Measurements from ENCODE around the gene CCDC73.
"Not testable (repeated sequence)": the region's sequence is repeated elsewhere in the genome, so short reads cannot be mapped to it uniquely, and the experiment has no call there.

Gene CCDC73

GRCh38 chr11:32602657-32603415 lies 191.6 kb downstream of the CCDC73 start:
- DNase-seq, result no peak
- no peaks in the 10 kb centered on the region for H3K27me3 Mint-ChIP-seq
- H3K9me3 Mint-ChIP-seq, result peaks cover 6% of the 10 kb centered on the region in 2 donors
- H3K4me1 Mint-ChIP-seq, result peaks cover 1% of the 10 kb centered on the region
- no peak for ATAC-seq
- H3K27ac Mint-ChIP-seq, result peak overlapping the region in 1 of 2 donors; percentile 23
- no peak overlapping the region for H3K4me3 Mint-ChIP-seq

GRCh38 chr11:32597921-32598320 lies 196.5 kb downstream of the CCDC73 start:
- no peaks in the 10 kb centered on the region for H3K27me3 Mint-ChIP-seq
- peaks cover 45% of the 10 kb centered on the region for H3K4me1 Mint-ChIP-seq
- no peak for DNase-seq
- H3K27ac Mint-ChIP-seq, result peak overlapping the region in 1 of 2 donors; percentile 48
- no peak overlapping the region for H3K4me3 Mint-ChIP-seq
- no peaks in the 10 kb centered on the region for H3K9me3 Mint-ChIP-seq
- no peak for ATAC-seq

GRCh38 chr11:32596114-32596513 lies 198.3 kb downstream of the CCDC73 start:
- H3K27me3 Mint-ChIP-seq, H3K4me3 Mint-ChIP-seq, H3K9me3 Mint-ChIP-seq: not testable (repeated sequence)
- ATAC-seq (peak; percentile 54), DNase-seq (peak in 1 of 2 donors; percentile 31)
- Mint-ChIP-seq H3K27ac (peak overlapping the region; percentile 25 to 81), H3K4me1 (peaks cover 56% of the 10 kb centered on the region)

GRCh38 chr11:32594272-32594671 lies 200.2 kb downstream of the CCDC73 start:
- Mint-ChIP-seq H3K4me1 (peaks cover 56% of the 10 kb centered on the region), H3K9me3 (no peaks in the 10 kb centered on the region), H3K27me3 (no peaks in the 10 kb centered on the region), H3K27ac (peak overlapping the region in 1 of 2 donors; percentile 3), H3K4me3 (no peak overlapping the region)
- ATAC-seq (no peak), DNase-seq (no peak)

- Mint-ChIP-seq H3K4me3 (peak overlapping the region; percentile 92 to 98), H3K27me3 (no peaks in the 10 kb centered on the region), H3K27ac (peak overlapping the region in 1 of 2 donors; percentile 3), H3K4me1 (peaks cover 39% of the 10 kb centered on the region), H3K9me3 (no peaks in the 10 kb centered on the region)
- DNase-seq, result no peak
- no peak for ATAC-seq
Observed at GRCh38 chr11:32586576-32587190, 207.8 kb downstream of the CCDC73 start.

- no peak for ATAC-seq
- Mint-ChIP-seq H3K27ac (peak overlapping the region; percentile 98 to 99), H3K4me3 (peak overlapping the region; percentile 92 to 98), H3K27me3 (no peaks in the 10 kb centered on the region), H3K9me3 (no peaks in the 10 kb centered on the region), H3K4me1 (peaks cover 39% of the 10 kb centered on the region)
- DNase-seq, result no peak
Observed at GRCh38 chr11:32584921-32585320, 209.5 kb downstream of the CCDC73 start.

GRCh38 chr11:32583459-32584271 lies 210.8 kb downstream of the CCDC73 start, which contains the start of gene EIF3M:
Gene EIF3M (plus strand): TSS chr11:32583831. CDS start chr11:32583888, 57 bp downstream.
- Mint-ChIP-seq H3K9me3 (no peaks in the 10 kb centered on the region), H3K27me3 (no peaks in the 10 kb centered on the region), H3K4me3 (peak within 1 kb of the TSS; percentile 92 to 98), H3K4me1 (peaks cover 37% of the 10 kb centered on the region), H3K27ac (peak within 1 kb of the TSS; percentile 98 to 99)
- DNase-seq (peak; percentile 94 to 97), ATAC-seq (peak; percentile 99)

GRCh38 chr11:32581556-32581955 lies 212.9 kb downstream of the CCDC73 start:
- DNase-seq, result no peak
- H3K4me1 Mint-ChIP-seq, result peaks cover 27% of the 10 kb centered on the region
- no peak for ATAC-seq
- no peak overlapping the region for H3K27ac Mint-ChIP-seq
- H3K27me3 Mint-ChIP-seq, result no peaks in the 10 kb centered on the region
- H3K9me3 Mint-ChIP-seq, result no peaks in the 10 kb centered on the region
- H3K4me3 Mint-ChIP-seq, result no peak overlapping the region

- Mint-ChIP-seq H3K27me3 (no peaks in the 10 kb centered on the region), H3K4me3 (no peak overlapping the region), H3K9me3 (no peaks in the 10 kb centered on the region), H3K27ac (no peak overlapping the region), H3K4me1 (peaks cover 21% of the 10 kb centered on the region)
- no peak for DNase-seq
- no peak for ATAC-seq
Observed at GRCh38 chr11:32580967-32581366, 213.5 kb downstream of the CCDC73 start.

GRCh38 chr11:32576456-32576855 lies 218.0 kb downstream of the CCDC73 start:
- DNase-seq, result no peak
- H3K9me3 Mint-ChIP-seq, result no peaks in the 10 kb centered on the region
- no peak overlapping the region for H3K27ac Mint-ChIP-seq
- H3K27me3 Mint-ChIP-seq, result peaks cover 7% of the 10 kb centered on the region
- H3K4me1 Mint-ChIP-seq, result peaks cover 7% of the 10 kb centered on the region
- no peak overlapping the region for H3K4me3 Mint-ChIP-seq
- no peak for ATAC-seq

- no peak for DNase-seq
- Mint-ChIP-seq H3K27ac (no peak overlapping the region), H3K9me3 (no peaks in the 10 kb centered on the region), H3K27me3 (peaks cover 21% of the 10 kb centered on the region), H3K4me1 (peaks cover 11% of the 10 kb centered on the region), H3K4me3 (no peak overlapping the region)
- ATAC-seq, result no peak
Observed at GRCh38 chr11:32575070-32575469, 219.4 kb downstream of the CCDC73 start.

GRCh38 chr11:32574421-32574820 lies 220.0 kb downstream of the CCDC73 start:
- ATAC-seq (no peak), DNase-seq (no peak)
- H3K27ac Mint-ChIP-seq, result no peak overlapping the region
- peaks cover 22% of the 10 kb centered on the region for H3K27me3 Mint-ChIP-seq
- H3K4me3 Mint-ChIP-seq, result no peak overlapping the region
- peaks cover 11% of the 10 kb centered on the region for H3K4me1 Mint-ChIP-seq
- no peaks in the 10 kb centered on the region for H3K9me3 Mint-ChIP-seq

GRCh38 chr11:32573228-32573627 lies 221.2 kb downstream of the CCDC73 start:
- H3K4me3 Mint-ChIP-seq, result no peak overlapping the region
- ATAC-seq, result no peak

GRCh38 chr11:32571039-32571438 lies 223.4 kb downstream of the CCDC73 start:
- no peaks in the 10 kb centered on the region for H3K9me3 Mint-ChIP-seq
- no peak overlapping the region for H3K27ac Mint-ChIP-seq
- peaks cover 22% of the 10 kb centered on the region for H3K27me3 Mint-ChIP-seq
- H3K4me3 Mint-ChIP-seq, result no peak overlapping the region
- H3K4me1 Mint-ChIP-seq, result peaks cover 24% of the 10 kb centered on the region
- ATAC-seq (no peak), DNase-seq (no peak)

More at GRCh38 chr11:32573228-32573627, 221.2 kb downstream of the CCDC73 start:
- Mint-ChIP-seq H3K4me1 (peaks cover 11% of the 10 kb centered on the region), H3K27ac (no peak overlapping the region), H3K27me3 (peaks cover 22% of the 10 kb centered on the region), H3K9me3 (no peaks in the 10 kb centered on the region)
- no peak for DNase-seq

GRCh38 chr11:32569313-32569881 lies 225.1 kb downstream of the CCDC73 start:
- DNase-seq (no peak), ATAC-seq (no peak)
- H3K4me3 Mint-ChIP-seq, result no peak overlapping the region
- peaks cover 22% of the 10 kb centered on the region for H3K27me3 Mint-ChIP-seq
- peak overlapping the region in 1 of 2 donors; percentile 42 for H3K27ac Mint-ChIP-seq
- H3K9me3 Mint-ChIP-seq, result no peaks in the 10 kb centered on the region
- peaks cover 24% of the 10 kb centered on the region for H3K4me1 Mint-ChIP-seq

Measured in stimulated activated naive CD8-positive, alpha-beta T cell treated with anti-CD3 and anti-CD28 coated beads, Interleukin-15, amount 100 ng/mL, for 72 hours (primary cell).